Activated CD8-positive, alpha-beta memory T cell treated with anti-CD3 and anti-CD28 coated beads for 24 hours (primary cell): ENCODE measurements around the gene PPP1R12B.

Experiments used
- DNase-seq: peaks from one replicate; pipeline ENCODE4 v3.0.0-alpha.2; 2020

Gene PPP1R12B

GRCh38 chr1:202639500-202639899, 291.0 kb downstream of the PPP1R12B start:
- no peak for DNase-seq

GRCh38 chr1:202642212-202642611, 293.7 kb downstream of the PPP1R12B start:
- DNase-seq, result no peak
